Prostate gland (tissue), 2 donors: ENCODE measurements around the gene SYNM.

Source experiments
- POLR2A ChIP-seq: fragments of 450-650 bp; IDR thresholded peaks from one replicate; pipeline ENCODE4 v1.6.1; 2016; ENCODE audit warnings: antibody characterized with exemption, mild to moderate bottlenecking
- TF ChIP-seq, protein P1 (sequence below), 4 experiments: fragments of 200-600 bp in 2 of 4; fragments of 450-650 bp in 2 of 4; sonication (generic) in 2 of 4; IDR thresholded peaks; 1 replicate in 3 of 4; 2 replicates in 1 of 4; pipeline ENCODE4 v1.5.1; 2016 to 2019; ENCODE audit warnings: antibody characterized with exemption in 4 of 4, mild to moderate bottlenecking in 2 of 4, moderate library complexity in 2 of 4

DNA sequence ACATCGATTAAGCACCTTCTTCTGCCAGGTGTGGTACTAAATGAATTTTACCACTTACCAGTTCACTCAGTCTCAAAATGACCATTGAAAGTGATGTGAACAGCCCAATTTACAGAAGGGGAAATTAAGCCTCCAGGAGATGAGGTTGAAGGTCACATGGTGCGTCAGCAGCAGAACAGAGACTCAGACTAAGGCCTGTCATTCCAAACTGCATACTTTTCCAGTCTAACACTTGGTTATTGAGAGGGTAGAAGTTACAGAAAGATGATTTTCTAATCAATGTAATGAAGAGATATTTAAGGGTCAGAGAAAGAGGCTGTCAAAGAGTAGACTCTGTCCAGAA lies 76.1 kb downstream of the SYNM start:
- TF ChIP-seq, protein P1, sequence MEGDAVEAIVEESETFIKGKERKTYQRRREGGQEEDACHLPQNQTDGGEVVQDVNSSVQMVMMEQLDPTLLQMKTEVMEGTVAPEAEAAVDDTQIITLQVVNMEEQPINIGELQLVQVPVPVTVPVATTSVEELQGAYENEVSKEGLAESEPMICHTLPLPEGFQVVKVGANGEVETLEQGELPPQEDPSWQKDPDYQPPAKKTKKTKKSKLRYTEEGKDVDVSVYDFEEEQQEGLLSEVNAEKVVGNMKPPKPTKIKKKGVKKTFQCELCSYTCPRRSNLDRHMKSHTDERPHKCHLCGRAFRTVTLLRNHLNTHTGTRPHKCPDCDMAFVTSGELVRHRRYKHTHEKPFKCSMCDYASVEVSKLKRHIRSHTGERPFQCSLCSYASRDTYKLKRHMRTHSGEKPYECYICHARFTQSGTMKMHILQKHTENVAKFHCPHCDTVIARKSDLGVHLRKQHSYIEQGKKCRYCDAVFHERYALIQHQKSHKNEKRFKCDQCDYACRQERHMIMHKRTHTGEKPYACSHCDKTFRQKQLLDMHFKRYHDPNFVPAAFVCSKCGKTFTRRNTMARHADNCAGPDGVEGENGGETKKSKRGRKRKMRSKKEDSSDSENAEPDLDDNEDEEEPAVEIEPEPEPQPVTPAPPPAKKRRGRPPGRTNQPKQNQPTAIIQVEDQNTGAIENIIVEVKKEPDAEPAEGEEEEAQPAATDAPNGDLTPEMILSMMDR (IDR thresholded peaks at IDR 0.05), result no peak
- TF ChIP-seq POLR2A, result no peak
